GM18870 (cell line): Measurements from ENCODE around the gene LPAR6.

Experiments
- ATAC-seq: cut with Tn5 transposase; IDR thresholded peaks from one replicate; pipeline ENCODE4 v1.9.1; 2021; ENCODE audit warnings: moderate library complexity; ENCODE audit not compliant: unreplicated experiment

LPAR6 gene

DNA sequence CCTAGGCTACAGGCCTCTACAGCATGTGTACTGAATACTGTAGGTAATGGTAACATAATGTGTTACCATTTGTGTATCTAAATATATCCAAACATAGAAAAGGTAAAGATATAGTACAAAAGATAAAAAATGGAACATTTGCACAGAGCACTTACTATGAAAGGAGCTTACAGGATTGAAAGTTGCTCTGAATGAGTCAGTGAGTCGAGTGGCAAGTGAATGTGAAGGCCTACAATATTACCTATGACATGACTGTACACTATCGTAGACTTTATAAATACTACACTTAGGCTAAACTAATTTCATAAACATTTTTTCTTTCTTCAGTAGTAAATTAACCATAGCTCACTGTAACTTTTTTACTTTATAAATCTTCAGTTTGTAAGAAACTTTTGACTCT is 35.1 kb downstream of the LPAR6 start:
- no peak for ATAC-seq

- no peak for ATAC-seq
Observed at GRCh38 chr13:48370815-48371214, 42.1 kb downstream of the LPAR6 start.

DNA sequence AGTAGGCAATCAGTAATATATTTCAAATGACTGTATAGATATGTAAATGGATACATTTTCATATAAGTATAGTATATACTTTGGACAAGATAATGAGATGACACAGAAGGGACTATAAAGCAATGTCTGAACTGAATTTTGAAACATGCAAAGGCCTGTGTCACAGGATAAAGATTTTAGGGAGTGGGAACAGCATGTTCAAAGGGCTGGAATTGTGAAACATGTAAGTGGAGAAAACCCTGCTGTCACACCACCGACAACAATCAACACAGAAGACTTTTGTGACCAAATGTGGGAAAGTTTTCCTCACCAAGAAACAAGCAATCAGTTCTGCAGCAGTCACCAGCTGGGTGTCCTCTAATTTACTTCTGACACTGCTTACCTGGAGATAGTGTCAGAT is 42.9 kb downstream of the LPAR6 start:
- no peak for ATAC-seq
